NB4 (cell line): ENCODE results near the gene PCDHB11.
"Not testable (repeated sequence)": the region's sequence is repeated elsewhere in the genome, so short reads cannot be mapped to it uniquely, and the experiment has no call there.

Experiments used
- CTCF ChIP-seq: IDR thresholded peaks from one replicate; pipeline ENCODE4 v1.5.1; 2012; ENCODE audit warnings: low read depth, low read length
- MAX ChIP-seq: IDR thresholded peaks from 2 replicates; pipeline ENCODE4 v1.6.1; 2011; ENCODE audit warnings: low read depth, low read length
- MYC ChIP-seq: IDR thresholded peaks from 2 replicates; pipeline ENCODE4 v1.6.1; 2011; ENCODE audit warnings: low read depth, low read length
- POLR2A ChIP-seq: IDR thresholded peaks from 2 replicates; pipeline ENCODE4 v1.6.1; 2011; ENCODE audit warnings: mild to moderate bottlenecking; ENCODE audit not compliant: insufficient read length; ENCODE audit errors: extremely low read depth

- TF ChIP-seq CTCF, POLR2A, MAX, MYC: not testable (repeated sequence)
Measured at GRCh38 chr5:141189131-141189530, 10.3 kb upstream of the PCDHB11 start.
